Stimulated activated CD4-positive, alpha-beta T cell treated with anti-CD3 and anti-CD28 coated beads, Interleukin-12 subunit alpha, Interleukin-12 subunit beta, amount 100 ng/mL, for 24 hours (primary cell): ENCODE results near the gene RHOF.
A peak's percentile ranks its signal among the peaks of the same experiment; 100 is the strongest.

Source experiments
- DNase-seq, 2 experiments: peaks; one replicate each; pipeline ENCODE4 v3.0.0-alpha.2; 2020; ENCODE audit warnings: low read depth in 2 of 2

RHOF gene

GRCh38 chr12:121793440-121793837, at the start of gene RHOF:
Gene RHOF (minus strand): TSS chr12:121793688. CDS start chr12:121793633, 55 bp downstream.
- peak in 1 of 2 experiments; percentile 70 for DNase-seq

GRCh38 chr12:121839993-121840761, 46.7 kb upstream of the RHOF start:
- no peak for DNase-seq

- DNase-seq: peak; percentile 99 to 100
Measured at GRCh38 chr12:121839106-121839992, 45.9 kb upstream of the RHOF start.

- no peak for DNase-seq
Measured at GRCh38 chr12:121838126-121838525, 44.6 kb upstream of the RHOF start.

GRCh38 chr12:121837680-121838079, 44.2 kb upstream of the RHOF start:
- no peak for DNase-seq

- DNase-seq: no peak
Measured at GRCh38 chr12:121831571-121832245, 38.2 kb upstream of the RHOF start.

- no peak for DNase-seq
Measured at GRCh38 chr12:121830588-121831265, 37.2 kb upstream of the RHOF start.

GRCh38 chr12:121830134-121830533, 36.6 kb upstream of the RHOF start:
- no peak for DNase-seq

- DNase-seq: no peak
Measured at GRCh38 chr12:121829250-121829918, 35.9 kb upstream of the RHOF start.

GRCh38 chr12:121828826-121829225, 35.3 kb upstream of the RHOF start:
- no peak for DNase-seq

GRCh38 chr12:121828306-121828705, 34.8 kb upstream of the RHOF start:
- DNase-seq: no peak

GRCh38 chr12:121827351-121828099, 34.0 kb upstream of the RHOF start:
- no peak for DNase-seq

GRCh38 chr12:121826318-121827150, 33.0 kb upstream of the RHOF start:
- DNase-seq: no peak

GRCh38 chr12:121825041-121825523, 31.6 kb upstream of the RHOF start:
- DNase-seq: no peak

- no peak for DNase-seq
Measured at GRCh38 chr12:121823727-121824115, 30.2 kb upstream of the RHOF start.

GRCh38 chr12:121823101-121823726, 29.7 kb upstream of the RHOF start:
- no peak for DNase-seq

GRCh38 chr12:121822393-121823100, 29.1 kb upstream of the RHOF start:
- DNase-seq: no peak

- no peak for DNase-seq
Measured at GRCh38 chr12:121820056-121820455, 26.6 kb upstream of the RHOF start.
